Measurements from ENCODE around the gene NTM.

Gene NTM

DNA sequence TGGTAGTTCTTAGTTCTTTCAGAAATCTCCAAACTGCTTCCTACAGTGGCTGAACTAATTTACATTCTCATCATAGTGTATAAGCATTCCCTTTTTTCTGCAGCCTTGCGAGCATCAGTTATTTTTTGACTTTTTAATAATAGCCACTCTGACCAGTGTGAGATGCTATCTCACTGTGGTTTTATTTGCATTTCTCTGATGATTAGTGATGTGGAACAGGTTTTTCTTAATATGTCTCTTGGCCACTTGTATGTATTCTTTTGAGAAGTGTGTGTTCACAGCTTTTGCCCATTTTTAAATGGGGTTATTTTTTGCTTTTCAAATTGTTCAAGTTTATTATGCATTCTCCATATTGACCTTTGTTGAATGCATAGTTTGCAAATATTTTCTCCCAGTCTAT lies 459.3 kb downstream of the NTM start:
- Mint-ChIP-seq H3K36me3 (no peaks in the 10 kb centered on the region), H3K9me3 (peaks cover 3% of the 10 kb centered on the region), H3K4me1 (no peaks in the 10 kb centered on the region), H3K4me3 (no peak overlapping the region), H3K27ac (no peak overlapping the region)
- no peak for DNase-seq (ENCODE audit: low spot score in 2 of 2)
- no peak for ATAC-seq

DNA sequence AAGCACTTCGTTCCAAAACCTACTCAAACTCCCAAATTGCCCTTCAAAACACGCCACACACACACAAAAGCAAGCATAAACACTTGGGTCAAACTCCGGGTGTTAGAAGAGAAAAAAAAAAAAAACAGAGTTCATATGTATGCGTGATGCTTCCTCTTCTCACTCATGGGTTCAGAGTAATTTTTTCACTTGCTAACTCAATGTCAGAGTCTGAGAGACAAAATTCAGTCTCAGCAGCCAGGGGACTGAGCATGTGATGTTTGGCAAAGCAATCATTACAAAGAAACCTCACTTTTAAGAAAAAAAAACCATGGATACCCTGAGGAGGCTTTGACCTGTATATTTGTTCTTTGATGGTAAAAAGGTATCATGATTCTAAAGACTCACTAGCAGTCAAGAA lies 461.7 kb downstream of the NTM start:
- ATAC-seq = no peak

DNA sequence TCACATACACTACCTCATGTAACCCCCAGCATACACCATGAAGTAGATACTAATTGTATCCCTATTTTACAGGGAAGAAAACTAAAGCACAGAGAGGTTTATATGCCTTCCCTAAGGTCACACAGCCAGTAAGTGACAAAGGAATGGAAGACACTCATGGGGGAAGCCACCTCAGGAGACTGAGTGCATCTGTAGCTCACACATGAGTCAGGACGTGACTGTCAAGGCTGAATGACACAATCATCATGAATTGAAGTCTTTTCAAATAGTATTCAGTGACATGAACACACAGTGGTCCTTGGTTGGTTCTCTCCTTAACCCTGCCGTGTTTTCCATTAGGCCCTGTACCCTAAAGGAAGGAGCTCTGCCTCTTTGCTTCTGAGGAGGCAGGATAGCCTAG lies 463.0 kb downstream of the NTM start:
- no peak overlapping the region for H3K4me3 Mint-ChIP-seq
- no peak overlapping the region for H3K27ac Mint-ChIP-seq
- no peak for DNase-seq (ENCODE audit: low spot score in 2 of 2)
- H3K36me3 Mint-ChIP-seq = no peaks in the 10 kb centered on the region
- ATAC-seq = no peak
- H3K9me3 Mint-ChIP-seq = peaks cover 4% of the 10 kb centered on the region
- H3K4me1 Mint-ChIP-seq = no peaks in the 10 kb centered on the region

More for the DNA sequence above, 461.7 kb downstream of the NTM start:
- Mint-ChIP-seq H3K9me3 (peaks cover 3% of the 10 kb centered on the region), H3K27ac (no peak overlapping the region), H3K4me1 (no peaks in the 10 kb centered on the region), H3K4me3 (no peak overlapping the region), H3K36me3 (no peaks in the 10 kb centered on the region)
- no peak for DNase-seq (ENCODE audit: low spot score in 2 of 2)

DNA sequence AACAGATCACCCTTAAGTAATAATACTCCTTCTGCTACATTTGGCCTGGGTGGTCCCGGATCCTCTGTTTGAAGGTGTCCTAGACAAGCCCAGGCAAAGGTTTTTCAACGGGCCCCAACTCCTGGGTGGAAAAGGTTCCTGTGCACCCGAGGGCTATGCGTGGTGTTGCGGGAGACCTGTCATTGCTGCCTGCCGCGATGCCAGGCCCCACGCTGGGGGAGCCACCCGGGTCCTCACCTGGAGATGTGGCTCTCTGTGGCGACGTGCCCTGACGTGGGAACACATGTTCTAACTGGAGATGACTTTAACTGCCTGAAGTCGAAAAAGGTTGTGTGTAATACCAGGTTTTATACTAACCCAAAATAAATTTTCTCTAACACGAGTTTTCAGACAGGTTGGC lies 467.1 kb downstream of the NTM start:
- no peak for ATAC-seq
- Mint-ChIP-seq H3K27ac (no peak overlapping the region), H3K36me3 (no peaks in the 10 kb centered on the region), H3K4me3 (no peak overlapping the region), H3K4me1 (no peaks in the 10 kb centered on the region), H3K9me3 (peaks cover 14% of the 10 kb centered on the region)
- no peak for DNase-seq (ENCODE audit: low spot score in 2 of 2)

DNA sequence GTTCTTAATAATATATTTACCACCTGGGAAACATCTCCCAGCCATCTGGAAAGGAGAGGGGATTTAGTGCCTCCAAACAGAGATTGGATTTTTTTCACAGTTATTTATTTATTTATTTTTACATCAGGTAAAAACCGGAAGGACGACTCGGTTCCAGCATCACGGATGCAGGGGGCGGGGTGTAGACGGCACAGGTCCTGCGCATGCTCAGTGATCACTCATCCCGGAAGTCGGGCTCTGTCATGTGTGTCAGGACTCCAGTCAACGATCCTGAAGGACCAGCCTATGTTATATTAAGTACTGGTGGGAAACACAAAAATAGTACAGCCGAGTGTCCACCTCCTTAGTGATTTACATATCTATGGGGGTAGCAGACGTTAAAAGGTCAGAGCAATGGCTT lies 467.6 kb downstream of the NTM start:
- DNase-seq (ENCODE audit: low spot score in 2 of 2) (no peak), ATAC-seq (no peak)
- Mint-ChIP-seq H3K4me3 (no peak overlapping the region), H3K27ac (no peak overlapping the region), H3K36me3 (no peaks in the 10 kb centered on the region), H3K4me1 (no peaks in the 10 kb centered on the region), H3K9me3 (peaks cover 14% of the 10 kb centered on the region)

DNA sequence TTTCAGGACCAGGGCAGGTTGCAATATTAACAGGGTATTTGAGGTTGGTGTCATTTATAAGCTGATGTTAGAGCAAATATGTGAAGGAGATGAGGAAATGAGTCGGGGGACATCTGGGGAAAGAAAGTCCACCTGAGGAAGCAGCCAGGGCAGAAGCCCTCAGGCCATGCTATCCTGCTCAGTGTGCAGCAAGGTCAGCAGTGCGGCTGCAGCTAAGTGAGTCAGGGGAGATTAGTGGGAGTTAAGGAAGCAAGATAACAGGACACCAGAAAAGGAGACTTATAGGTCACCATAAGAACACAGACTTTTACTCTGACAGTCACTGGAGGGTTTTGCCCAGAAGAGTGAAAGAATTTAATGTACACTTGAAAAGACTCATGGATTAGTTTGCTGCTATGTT lies 468.9 kb downstream of the NTM start:
- H3K4me1 Mint-ChIP-seq = no peaks in the 10 kb centered on the region
- DNase-seq (ENCODE audit: low spot score in 2 of 2) = no peak
- no peaks in the 10 kb centered on the region for H3K36me3 Mint-ChIP-seq
- no peak for ATAC-seq
- no peak overlapping the region for H3K4me3 Mint-ChIP-seq
- H3K9me3 Mint-ChIP-seq = peaks cover 12% of the 10 kb centered on the region
- H3K27ac Mint-ChIP-seq = no peak overlapping the region

DNA sequence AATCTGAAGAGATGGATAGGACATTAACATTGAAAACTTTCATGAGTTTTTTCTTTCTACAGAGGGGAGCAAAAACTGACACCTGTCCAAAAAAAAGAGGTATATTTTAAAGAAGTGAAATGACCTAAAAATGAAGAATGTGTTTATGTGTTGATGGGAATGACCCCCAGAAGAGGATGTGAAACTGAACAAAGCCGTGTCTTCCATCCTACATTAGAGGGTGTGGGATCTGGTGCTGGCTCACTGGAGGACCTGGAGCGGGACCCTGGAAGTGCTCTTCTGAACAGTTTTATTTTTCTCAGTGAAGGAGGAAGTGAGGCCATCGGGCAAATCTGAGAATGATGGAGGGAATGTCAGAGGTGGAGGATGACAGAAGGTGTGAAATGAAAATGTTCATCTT lies 470.1 kb downstream of the NTM start:
- H3K9me3 Mint-ChIP-seq = peaks cover 12% of the 10 kb centered on the region
- no peaks in the 10 kb centered on the region for H3K36me3 Mint-ChIP-seq
- ATAC-seq (no peak), DNase-seq (ENCODE audit: low spot score in 2 of 2) (no peak)
- H3K27ac Mint-ChIP-seq = no peak overlapping the region
- no peaks in the 10 kb centered on the region for H3K4me1 Mint-ChIP-seq
- no peak overlapping the region for H3K4me3 Mint-ChIP-seq

DNA sequence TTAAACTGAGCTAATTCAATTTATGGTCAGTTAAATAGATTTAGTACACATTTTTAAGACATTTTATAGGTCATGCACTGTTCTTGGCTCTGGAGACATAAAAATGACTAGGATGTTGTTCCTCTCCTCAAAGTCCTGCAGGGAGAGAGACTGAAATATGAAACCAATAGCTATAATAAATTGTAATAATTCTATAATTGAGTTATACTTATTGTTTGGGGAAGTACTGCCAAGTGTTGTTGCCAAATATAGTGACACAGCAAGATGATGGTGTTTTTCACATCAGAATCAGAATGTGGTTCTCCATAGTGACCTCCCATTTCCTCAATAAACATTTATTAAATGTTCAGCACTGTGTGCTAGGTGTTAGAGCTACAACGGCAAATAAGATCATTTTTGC lies 470.6 kb downstream of the NTM start:
- Mint-ChIP-seq H3K4me3 (no peak overlapping the region), H3K4me1 (no peaks in the 10 kb centered on the region), H3K9me3 (peaks cover 12% of the 10 kb centered on the region), H3K27ac (no peak overlapping the region), H3K36me3 (no peaks in the 10 kb centered on the region)
- ATAC-seq (no peak), DNase-seq (ENCODE audit: low spot score in 2 of 2) (no peak)

DNA sequence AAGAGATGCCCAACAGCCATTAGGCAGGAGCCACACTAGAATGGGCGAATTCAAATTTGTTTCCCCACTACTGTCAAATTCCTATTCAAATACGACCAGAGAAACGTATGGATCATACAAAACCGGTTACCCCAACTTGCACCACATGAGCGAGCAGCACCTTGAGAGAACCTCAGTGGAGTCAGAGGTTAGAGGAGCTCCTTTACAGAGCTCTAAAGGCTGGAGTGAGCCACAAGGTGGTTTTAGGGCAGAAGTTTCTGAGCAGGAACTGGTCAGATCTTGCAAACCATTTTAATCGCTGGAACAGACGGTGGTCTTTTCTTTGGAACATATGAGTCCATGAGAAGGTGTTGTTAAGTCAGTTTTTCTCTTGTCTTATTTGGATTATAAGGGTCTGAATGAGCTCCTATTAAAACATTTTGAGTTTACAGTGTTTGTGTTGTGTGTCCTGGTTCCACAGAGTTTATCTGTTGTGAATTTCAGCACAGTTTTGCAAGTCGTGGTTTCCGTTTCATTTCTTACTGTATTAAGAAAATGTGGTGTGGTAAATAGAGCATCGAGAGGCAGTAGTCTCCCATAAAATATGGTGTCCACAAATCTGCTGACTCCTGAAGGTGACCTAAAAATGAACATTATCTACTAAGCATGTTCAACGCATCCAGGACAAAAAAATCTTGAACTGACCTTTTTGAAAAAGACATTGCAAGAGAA lies 471.7 kb downstream of the NTM start:
- Mint-ChIP-seq H3K4me1 (no peaks in the 10 kb centered on the region), H3K9me3 (peaks cover 12% of the 10 kb centered on the region), H3K36me3 (no peaks in the 10 kb centered on the region), H3K4me3 (no peak overlapping the region), H3K27ac (no peak overlapping the region)
- ATAC-seq = no peak
- DNase-seq (ENCODE audit: low spot score in 2 of 2) = no peak

DNA sequence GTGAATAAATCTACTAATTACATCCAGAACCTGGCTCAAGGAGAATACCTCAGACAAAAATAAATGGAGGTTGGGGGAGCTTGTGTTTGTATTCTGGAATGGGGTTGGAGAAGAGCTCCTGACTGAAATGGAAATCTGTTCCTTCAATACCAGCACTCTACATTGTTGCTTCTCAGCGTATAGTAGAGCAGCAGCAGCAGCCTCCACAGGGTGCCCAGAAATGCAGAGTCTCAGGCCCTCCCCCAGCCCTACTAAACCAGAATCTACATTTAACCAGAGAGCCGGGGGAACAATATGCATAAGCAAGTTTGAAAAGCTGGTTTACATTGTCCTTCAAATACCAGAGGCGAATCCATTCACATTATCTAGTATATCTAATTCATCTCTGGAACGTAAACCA lies 474.8 kb downstream of the NTM start:
- no peak overlapping the region for H3K4me3 Mint-ChIP-seq
- H3K4me1 Mint-ChIP-seq = no peaks in the 10 kb centered on the region
- H3K9me3 Mint-ChIP-seq = peaks cover 1% of the 10 kb centered on the region
- no peak for DNase-seq (ENCODE audit: low spot score in 2 of 2)
- no peak for ATAC-seq
- H3K27ac Mint-ChIP-seq = no peak overlapping the region
- no peaks in the 10 kb centered on the region for H3K36me3 Mint-ChIP-seq

DNA sequence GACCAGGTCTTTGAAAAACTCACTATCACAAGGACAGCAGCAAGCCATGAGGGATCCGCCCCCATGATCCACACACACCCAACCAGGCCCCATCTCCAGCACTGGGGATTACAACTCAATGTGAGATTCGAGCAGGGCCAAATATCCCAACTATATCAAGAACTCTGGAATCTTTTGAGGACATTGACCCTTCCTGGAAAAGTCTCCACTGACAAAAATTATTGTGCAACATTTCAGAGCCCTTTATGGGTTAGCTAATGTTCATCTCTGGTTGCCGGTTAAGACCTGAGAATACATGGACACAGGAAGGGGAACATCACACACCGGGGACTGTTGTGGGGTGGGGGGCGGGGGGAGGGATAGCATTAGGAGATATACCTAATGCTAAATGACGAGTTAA lies 479.1 kb downstream of the NTM start:
- H3K4me3 Mint-ChIP-seq = no peak overlapping the region
- no peak for DNase-seq (ENCODE audit: low spot score in 2 of 2)
- no peaks in the 10 kb centered on the region for H3K36me3 Mint-ChIP-seq
- H3K27ac Mint-ChIP-seq = no peak overlapping the region
- H3K9me3 Mint-ChIP-seq = peaks cover 7% of the 10 kb centered on the region
- H3K4me1 Mint-ChIP-seq = no peaks in the 10 kb centered on the region
- ATAC-seq = no peak

DNA sequence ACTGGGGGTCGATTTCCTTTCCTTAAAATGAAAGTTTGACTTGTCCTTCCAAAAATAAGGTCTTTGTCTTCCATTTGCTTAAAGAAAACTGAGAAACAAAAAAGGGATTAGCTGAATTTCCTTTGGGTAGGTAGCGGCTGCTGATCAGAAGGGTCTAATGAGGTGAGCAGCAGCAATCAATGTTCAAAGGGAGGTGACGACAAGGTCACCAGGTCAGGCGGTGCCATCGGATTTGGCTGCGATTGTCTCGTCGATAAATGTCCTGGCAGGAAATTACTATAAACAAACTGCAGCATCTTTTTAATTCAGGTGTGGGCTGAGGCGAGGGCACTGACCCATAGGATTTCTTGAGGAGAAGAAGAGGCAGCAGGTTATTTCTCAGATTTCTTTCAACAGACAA lies 480.1 kb downstream of the NTM start:
- Mint-ChIP-seq H3K36me3 (no peaks in the 10 kb centered on the region), H3K4me1 (no peaks in the 10 kb centered on the region), H3K27ac (no peak overlapping the region), H3K9me3 (peaks cover 7% of the 10 kb centered on the region), H3K4me3 (no peak overlapping the region)
- ATAC-seq (no peak), DNase-seq (ENCODE audit: low spot score in 2 of 2) (no peak)

DNA sequence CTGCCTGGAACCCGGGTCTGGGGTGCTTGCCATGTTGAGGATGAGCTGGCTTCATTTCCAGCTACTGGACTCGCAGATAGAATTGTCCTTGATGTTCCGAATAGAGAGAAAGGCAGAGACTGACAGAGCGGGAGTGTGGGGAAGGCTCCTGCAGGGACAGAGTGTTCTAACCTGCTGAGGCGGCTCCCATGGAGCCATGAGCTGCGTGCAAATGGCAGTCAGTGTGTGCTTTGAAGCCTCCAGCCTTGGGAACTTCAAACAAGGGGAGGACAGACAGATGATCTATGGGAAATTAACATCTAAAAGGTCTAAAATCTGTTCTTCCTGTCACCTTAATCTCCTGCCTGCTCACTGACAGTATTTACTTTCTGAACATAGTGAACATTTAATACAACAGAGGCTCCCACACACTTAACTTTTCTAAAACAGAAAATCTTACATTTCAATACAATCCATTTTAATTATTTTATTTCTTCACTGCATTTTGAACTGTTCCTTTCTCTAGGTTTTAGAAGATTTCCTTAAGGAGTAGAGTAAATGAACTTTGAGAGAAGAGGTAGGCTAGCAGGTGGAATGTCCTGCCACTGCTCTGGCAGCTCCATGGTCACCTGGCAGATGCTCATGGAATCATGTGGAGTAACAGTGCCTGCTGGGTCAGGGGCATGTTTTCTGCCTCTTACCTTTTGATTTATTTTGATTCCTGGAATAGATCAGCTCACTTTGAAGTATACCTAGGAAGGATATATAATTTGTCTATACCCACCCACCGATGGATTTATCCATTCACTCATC lies 481.7 kb downstream of the NTM start:
- no peak for ATAC-seq
- no peak overlapping the region for H3K4me3 Mint-ChIP-seq
- H3K36me3 Mint-ChIP-seq = no peaks in the 10 kb centered on the region
- no peaks in the 10 kb centered on the region for H3K4me1 Mint-ChIP-seq
- DNase-seq (ENCODE audit: low spot score in 2 of 2) = no peak
- peaks cover 7% of the 10 kb centered on the region for H3K9me3 Mint-ChIP-seq
- no peak overlapping the region for H3K27ac Mint-ChIP-seq

DNA sequence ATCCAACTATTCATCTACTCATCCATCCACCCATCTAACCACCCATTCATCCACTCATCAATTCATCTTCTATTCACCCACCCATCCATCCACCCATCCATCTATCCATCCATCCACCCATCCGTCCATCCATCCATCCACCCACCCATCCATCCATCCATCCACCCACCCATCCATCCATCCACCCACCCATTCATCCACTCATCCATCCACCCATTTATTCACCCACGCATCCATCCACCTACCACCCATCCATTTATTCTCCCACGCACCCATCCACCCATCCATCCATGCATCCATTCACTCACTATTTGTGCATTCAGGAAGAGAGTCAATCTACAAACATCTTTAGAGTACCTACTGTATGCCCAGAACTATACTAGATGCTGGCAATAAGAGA lies 482.3 kb downstream of the NTM start:
- peaks cover 7% of the 10 kb centered on the region for H3K9me3 Mint-ChIP-seq

DNA sequence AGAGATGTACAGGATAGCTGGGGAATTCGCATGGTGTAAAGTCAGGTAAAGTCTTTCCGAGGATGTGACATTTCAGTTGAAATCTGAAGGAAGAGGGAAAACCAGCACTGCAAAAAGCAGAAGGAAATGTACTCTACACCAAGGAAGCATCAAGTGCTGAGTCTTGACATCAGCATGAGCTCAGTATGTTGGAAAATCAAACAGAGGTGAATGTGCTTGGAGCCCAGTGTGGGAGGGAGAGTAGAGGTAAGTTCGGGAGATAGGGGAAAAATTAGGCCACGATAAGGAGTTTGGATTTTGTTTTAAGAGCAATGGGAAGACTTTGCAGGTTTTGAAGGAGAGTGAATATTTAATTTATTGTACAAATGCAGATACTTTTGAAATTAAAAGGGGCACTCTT lies 484.0 kb downstream of the NTM start:
- H3K4me3 Mint-ChIP-seq = no peak overlapping the region
- no peak overlapping the region for H3K27ac Mint-ChIP-seq
- ATAC-seq = no peak
- no peaks in the 10 kb centered on the region for H3K36me3 Mint-ChIP-seq
- peaks cover 7% of the 10 kb centered on the region for H3K9me3 Mint-ChIP-seq
- DNase-seq (ENCODE audit: low spot score in 2 of 2) = no peak
- no peaks in the 10 kb centered on the region for H3K4me1 Mint-ChIP-seq

More for the DNA sequence above, 482.3 kb downstream of the NTM start:
- ATAC-seq (no peak), DNase-seq (ENCODE audit: low spot score in 2 of 2) (no peak)
- H3K4me1 Mint-ChIP-seq = no peaks in the 10 kb centered on the region
- no peak overlapping the region for H3K4me3 Mint-ChIP-seq
- no peaks in the 10 kb centered on the region for H3K36me3 Mint-ChIP-seq
- H3K27ac Mint-ChIP-seq = no peak overlapping the region

DNA sequence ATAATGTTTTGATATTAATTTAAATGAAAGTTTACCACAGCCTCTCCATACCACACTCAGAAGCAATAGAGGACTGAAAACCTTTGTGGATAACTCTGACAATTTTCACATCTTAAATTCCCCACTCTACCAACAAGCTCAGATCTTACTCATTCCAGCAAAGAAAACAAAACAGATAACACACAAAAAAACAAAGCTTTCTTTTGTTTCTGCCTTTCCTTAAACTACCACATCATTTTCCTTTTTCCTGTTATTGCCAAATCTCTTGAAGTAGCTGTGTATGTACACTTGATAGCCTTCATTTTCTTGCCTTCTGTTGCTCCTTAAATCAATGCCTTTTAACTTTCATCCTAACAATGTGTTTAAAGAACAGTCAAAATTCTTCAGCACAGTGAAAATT lies 484.9 kb downstream of the NTM start:
- DNase-seq (ENCODE audit: low spot score in 2 of 2) (no peak), ATAC-seq (no peak)
- H3K4me1 Mint-ChIP-seq = no peaks in the 10 kb centered on the region
- H3K36me3 Mint-ChIP-seq = no peaks in the 10 kb centered on the region
- H3K4me3 Mint-ChIP-seq = no peak overlapping the region
- H3K9me3 Mint-ChIP-seq = peaks cover 9% of the 10 kb centered on the region
- no peak overlapping the region for H3K27ac Mint-ChIP-seq

Data from stimulated activated effector memory CD8-positive, alpha-beta T cell treated with anti-CD3 and anti-CD28 coated beads, Interleukin-12 subunit alpha, Interleukin-12 subunit beta, amount 100 ng/mL, for 72 hours (primary cell).